Stimulated activated CD4-positive, alpha-beta T cell treated with anti-CD3 and anti-CD28 coated beads, Interleukin-4, amount 100 ng/mL, for 1 hour (primary cell): ENCODE measurements around the gene MICAL3.
"Not testable (repeated sequence)": the region's sequence is repeated elsewhere in the genome, so short reads cannot be mapped to it uniquely, and the experiment has no call there.

Experiments
- DNase-seq: peaks from one replicate; pipeline ENCODE4 v3.0.0-alpha.2; 2020

Gene MICAL3

GRCh38 chr22:17878186-17878694 is 146.1 kb downstream of the MICAL3 start:
- no peak for DNase-seq

GRCh38 chr22:17876878-17877855 is 147.2 kb downstream of the MICAL3 start:
- DNase-seq = not testable (repeated sequence)

- no peak for DNase-seq
These were observed 148.0 kb downstream of the MICAL3 start for GRCh38 chr22:17876306-17876831.

GRCh38 chr22:17875631-17876030 is 148.7 kb downstream of the MICAL3 start:
- DNase-seq = no peak

- no peak for DNase-seq
These were observed 149.2 kb downstream of the MICAL3 start for GRCh38 chr22:17875156-17875555.

GRCh38 chr22:17874231-17874905 is 150.0 kb downstream of the MICAL3 start:
- DNase-seq = no peak

- DNase-seq = no peak
These were observed 150.6 kb downstream of the MICAL3 start for GRCh38 chr22:17873804-17874203.

- DNase-seq = no peak
These were observed 151.2 kb downstream of the MICAL3 start for GRCh38 chr22:17873116-17873515.

- no peak for DNase-seq
These were observed 151.9 kb downstream of the MICAL3 start for GRCh38 chr22:17872471-17872870.

- no peak for DNase-seq
These were observed 152.5 kb downstream of the MICAL3 start for GRCh38 chr22:17871726-17872458.

- DNase-seq = no peak
These were observed 154.0 kb downstream of the MICAL3 start for GRCh38 chr22:17870407-17870806.

- DNase-seq = no peak
These were observed 154.9 kb downstream of the MICAL3 start for GRCh38 chr22:17869285-17870096.

GRCh38 chr22:17868771-17869170 is 155.6 kb downstream of the MICAL3 start:
- no peak for DNase-seq

- DNase-seq = no peak
These were observed 157.1 kb downstream of the MICAL3 start for GRCh38 chr22:17867160-17867785.

GRCh38 chr22:17866621-17867020 is 157.7 kb downstream of the MICAL3 start:
- no peak for DNase-seq

- no peak for DNase-seq
These were observed 158.2 kb downstream of the MICAL3 start for GRCh38 chr22:17866127-17866526.

GRCh38 chr22:17865183-17866055 is 158.9 kb downstream of the MICAL3 start:
- no peak for DNase-seq

- DNase-seq = no peak
These were observed 159.8 kb downstream of the MICAL3 start for GRCh38 chr22:17864398-17865182.

GRCh38 chr22:17862646-17863181 is 161.6 kb downstream of the MICAL3 start:
- no peak for DNase-seq
